Immature natural killer cell (primary cell): ENCODE measurements around the gene PSMA8. TPM values are rescaled to one million over a fixed set of nuclear protein-coding genes. Genes with fewer than 3 reads are reported as not detected.
A peak's percentile ranks its signal among the peaks of the same experiment; 100 is the strongest.
"Not testable (repeated sequence)": the region's sequence is repeated elsewhere in the genome, so short reads cannot be mapped to it uniquely, and the experiment has no call there.

Source experiments
- DNase-seq, 3 donors: peaks; one replicate each; pipeline ENCODE4 v3.0.0; 2022; ENCODE audit warnings: mixed read lengths in 1 of 3
- H3K27ac Mint-ChIP-seq, 6 donors: one replicate each; pipeline ENCODE4 v1.8.0; 2020; ENCODE audit warnings: mixed read lengths in 6 of 6, mild to moderate bottlenecking in 5 of 6, inconsistent platforms in 4 of 6, moderate library complexity in 3 of 6
- H3K27me3 Mint-ChIP-seq, 3 donors: one replicate each; pipeline ENCODE4 v1.8.0; 2020 to 2021; ENCODE audit warnings: low read depth in 3 of 3, mild to moderate bottlenecking in 3 of 3, mixed read lengths in 3 of 3, moderate library complexity in 3 of 3, inconsistent platforms in 1 of 3
- H3K36me3 Mint-ChIP-seq, 3 donors: one replicate each; pipeline ENCODE4 v1.8.0; 2020; ENCODE audit warnings: mixed read lengths in 3 of 3, inconsistent platforms in 2 of 3, mild to moderate bottlenecking in 2 of 3
- H3K4me1 Mint-ChIP-seq, 2 donors: one replicate each; pipeline ENCODE4 v1.8.0; 2020; ENCODE audit warnings: inconsistent platforms in 2 of 2, mild to moderate bottlenecking in 2 of 2, mixed read lengths in 2 of 2, moderate library complexity in 1 of 2
- H3K4me3 Mint-ChIP-seq, 5 donors: one replicate each; pipeline ENCODE4 v1.8.0; 2020; ENCODE audit warnings: mild to moderate bottlenecking in 5 of 5, mixed read lengths in 5 of 5, inconsistent platforms in 3 of 5, moderate library complexity in 3 of 5
- H3K9me3 Mint-ChIP-seq, 6 donors: one replicate each; pipeline ENCODE4 v1.8.0; 2020; ENCODE audit warnings: mild to moderate bottlenecking in 6 of 6, mixed read lengths in 6 of 6, inconsistent platforms in 4 of 6, moderate library complexity in 3 of 6
- polyA plus RNA-seq, 3 donors: library from polyadenylated mRNA; unstranded; fragments of 300-500 nt; fragmentation: Illumina TruSeq; gene quantifications; one replicate each; pipeline ENCODE4 v1.2.3, GENCODE V29; 2021

Gene PSMA8
- polyA plus RNA-seq, 3 donors from 2014 or later: 1.4 to 3.2 TPM; not detected in 1

- H3K36me3 Mint-ChIP-seq: no peaks in the 10 kb centered on the region
Measured at GRCh38 chr18:26226229-26227050, 92.8 kb downstream of the PSMA8 start, which contains the start of gene TAF4B. Gene TAF4B, plus strand, starts transcription at chr18:26226445. Its CDS starts 489 bp downstream, at chr18:26226934.

GRCh38 chr18:26227051-26227670 lies 93.5 kb downstream of the PSMA8 start:
- no peak for DNase-seq
- Mint-ChIP-seq H3K4me1 (peaks cover 15 to 22% of the 10 kb centered on the region in 2 donors), H3K27ac (peak overlapping the region in 5 of 6 donors; percentile 41 to 85 (median 74)), H3K36me3 (no peaks in the 10 kb centered on the region), H3K4me3 (peak overlapping the region; percentile 87 to 94 (median 91)), H3K9me3 (no peaks in the 10 kb centered on the region), H3K27me3 (peaks cover 0 to 24% (median 4%) of the 10 kb centered on the region in 3 donors)

More at GRCh38 chr18:26226229-26227050, 92.8 kb downstream of the PSMA8 start, which contains the start of gene TAF4B:
- Mint-ChIP-seq H3K9me3 (no peaks in the 10 kb centered on the region), H3K27ac (peak within 1 kb of the TSS in 5 of 6 donors; percentile 79 to 89 (median 81)), H3K27me3 (peaks cover 0 to 21% (median 4%) of the 10 kb centered on the region in 3 donors), H3K4me3 (peak within 1 kb of the TSS; percentile 87 to 94 (median 91)), H3K4me1 (peaks cover 15 to 22% of the 10 kb centered on the region in 2 donors)
- DNase-seq: peak; percentile 69 to 76 (median 72)

- no peak for DNase-seq
- Mint-ChIP-seq H3K4me3 (no peak overlapping the region), H3K27me3 (peaks cover 0 to 25% (median 4%) of the 10 kb centered on the region in 3 donors), H3K27ac (no peak overlapping the region), H3K36me3 (no peaks in the 10 kb centered on the region), H3K4me1 (peaks cover 15 to 22% of the 10 kb centered on the region in 2 donors), H3K9me3 (no peaks in the 10 kb centered on the region)
Measured at GRCh38 chr18:26228562-26229260, 95.0 kb downstream of the PSMA8 start.

- Mint-ChIP-seq H3K27ac (no peak overlapping the region), H3K27me3 (peaks cover 0 to 20% (median 6%) of the 10 kb centered on the region in 3 donors), H3K4me1 (peaks cover 15 to 21% of the 10 kb centered on the region in 2 donors), H3K9me3 (no peaks in the 10 kb centered on the region), H3K4me3 (no peak overlapping the region), H3K36me3 (no peaks in the 10 kb centered on the region)
- DNase-seq: no peak
Measured at GRCh38 chr18:26230497-26230896, 96.8 kb downstream of the PSMA8 start.

- no peak overlapping the region for H3K27ac Mint-ChIP-seq
- H3K9me3 Mint-ChIP-seq: no peaks in the 10 kb centered on the region
- H3K4me3 Mint-ChIP-seq: no peak overlapping the region
- H3K27me3 Mint-ChIP-seq: peaks cover 0 to 9% (median 5%) of the 10 kb centered on the region in 3 donors
- H3K4me1 Mint-ChIP-seq: peaks cover 0 to under 1% of the 10 kb centered on the region in 2 donors
- no peaks in the 10 kb centered on the region for H3K36me3 Mint-ChIP-seq
- no peak for DNase-seq
Measured at GRCh38 chr18:26233208-26233607, 99.5 kb downstream of the PSMA8 start.

- not testable (repeated sequence) for H3K9me3 Mint-ChIP-seq, DNase-seq, H3K4me3 Mint-ChIP-seq, H3K4me1 Mint-ChIP-seq, H3K27me3 Mint-ChIP-seq, H3K27ac Mint-ChIP-seq, H3K36me3 Mint-ChIP-seq
Measured at GRCh38 chr18:26237363-26237762, 103.7 kb downstream of the PSMA8 start.

GRCh38 chr18:26238718-26239117 lies 105.0 kb downstream of the PSMA8 start:
- not testable (repeated sequence) for H3K4me1 Mint-ChIP-seq, H3K27ac Mint-ChIP-seq, DNase-seq, H3K27me3 Mint-ChIP-seq, H3K4me3 Mint-ChIP-seq, H3K36me3 Mint-ChIP-seq, H3K9me3 Mint-ChIP-seq

- not testable (repeated sequence) for DNase-seq, H3K27me3 Mint-ChIP-seq, H3K27ac Mint-ChIP-seq, H3K4me3 Mint-ChIP-seq, H3K36me3 Mint-ChIP-seq, H3K9me3 Mint-ChIP-seq, H3K4me1 Mint-ChIP-seq
Measured at GRCh38 chr18:26242392-26242791, 108.7 kb downstream of the PSMA8 start.

Other genes starting within 250 kb of the PSMA8 start
- 10 to 100 TPM; 25.0 to 50.8 (median 39.6) TPM for gene SS18, start 43.3 kb upstream of the PSMA8 start, polyA plus RNA-seq
- gene TAF4B, start 92.6 kb downstream of the PSMA8 start, polyA plus RNA-seq: 1 to 10 TPM; 1.0 to 2.4 (median 1.1) TPM